Measurements from ENCODE around the gene DDX50. TPM values are rescaled to one million over a fixed set of nuclear protein-coding genes. Genes with fewer than 3 reads are reported as not detected.

The DDX50 gene
- total and polyA plus RNA-seq, 2 donors (not counting 3 experiments of a cell fraction or from before 2014, with no cell fraction given): 14.8 to 28.2 TPM

GRCh38 chr10:68981074-68981473 lies 80.0 kb downstream of the DDX50 start:
- dilution Hi-C loops (cut with MboI; ENCODE audit: extremely low pct_ligation_motif_present, low sequenced_read_pairs): no loop called here
- CTCF ChIA-PET: interaction anchor here (0.5 to 1.1 kb wide), 10 partner anchors 9 to 422 kb away, joined by 3 to 10 read pairs (median 3); no protein-coding TSS in a partner anchor

GRCh38 chr10:68982389-68982788 lies 81.3 kb downstream of the DDX50 start:
- no peaks in the 10 kb centered on the region for H3K4me1 ChIP-seq (ENCODE audit: control insufficient read depth, extremely low read depth, insufficient read depth, low read length)
- H3K9ac ChIP-seq (replicated peaks; ENCODE audit: extremely low read depth, insufficient read depth, low read length): no peak overlapping the region
- no peak for DNase-seq (ENCODE audit: low read depth, low spot score)
- no peak overlapping the region for H3K4me3 ChIP-seq (replicated peaks in 1 of 3; ENCODE audit: insufficient read depth in 1 of 3, low read depth in 1 of 3, low read length in 3 of 3)
- peaks cover 15 to 36% of the 10 kb centered on the region in 2 experiments for H3K36me3 ChIP-seq (ENCODE audit: control insufficient read depth in 2 of 2, extremely low read depth in 1 of 2, insufficient read depth in 2 of 2, low read length in 2 of 2)
- intact Hi-C loops (cut with micrococcal nuclease): no loop called here
- ChIA-PET CTCF (no interaction called here), POLR2A (no interaction called here)
- no peak for FAIRE-seq
- no peak overlapping the region for H3K4me2 ChIP-seq (ENCODE audit: insufficient read depth, low read length)
- H3K9me1 ChIP-seq (replicated peaks; ENCODE audit: control insufficient read depth, extremely low read depth, insufficient read depth, low read length): no peaks in the 10 kb centered on the region
- peaks cover 10% of the 10 kb centered on the region for H3K79me2 ChIP-seq (ENCODE audit: control insufficient read depth, insufficient read depth, low read length)
- no peak overlapping the region for H2AFZ ChIP-seq (ENCODE audit: low read depth, low read length)
- no peak overlapping the region for H3K27ac ChIP-seq (ENCODE audit: insufficient read depth, low read depth, low read length)
- H3K27me3 ChIP-seq (ENCODE audit: control insufficient read depth in 2 of 2, insufficient read depth in 2 of 2, low read length in 2 of 2): no peaks in the 10 kb centered on the region
- H3K9me3 ChIP-seq (replicated peaks; ENCODE audit: control insufficient read depth, insufficient read depth, low read length): no peaks in the 10 kb centered on the region
- dilution Hi-C loops (cut with MboI; ENCODE audit: extremely low pct_ligation_motif_present, low sequenced_read_pairs): no loop called here
- TF ChIP-seq EZH2 (IDR thresholded peaks at IDR 0.05; ENCODE audit: borderline replicate concordance, low read depth, low read length, severe bottlenecking) (no peak), MAX (IDR thresholded peaks at IDR 0.05; ENCODE audit: insufficient read depth, insufficient read length) (no peak), GATA2 (IDR thresholded peaks at IDR 0.05; ENCODE audit: insufficient read depth, insufficient read length, low read depth, low read length) (no peak), FOS (IDR thresholded peaks at IDR 0.05; ENCODE audit: borderline replicate concordance, insufficient read depth, low read length) (no peak), JUN (IDR thresholded peaks at IDR 0.05; ENCODE audit: borderline replicate concordance, insufficient read depth, insufficient read length, low read depth) (no peak), CTCF (IDR thresholded peaks at IDR 0.05; ENCODE audit: extremely low read depth in 1 of 2, insufficient read depth in 1 of 2, low read depth in 1 of 2, low read length in 2 of 2) (no peak), POLR2AphosphoS5 (IDR thresholded peaks at IDR 0.05; ENCODE audit: insufficient read depth, low read depth, low read length) (no peak)
- no TSS peak for BruUV-seq (replicated peaks)
- no peaks in the 10 kb centered on the region for H4K20me1 ChIP-seq (replicated peaks; ENCODE audit: control insufficient read depth, extremely low read depth, insufficient read depth, low read length)

More at GRCh38 chr10:68981074-68981473, 80.0 kb downstream of the DDX50 start:
- no peak for FAIRE-seq
- TF ChIP-seq JUN (IDR thresholded peaks at IDR 0.05; ENCODE audit: borderline replicate concordance, insufficient read depth, insufficient read length, low read depth) (no peak), CTCF (IDR thresholded peaks at IDR 0.05; ENCODE audit: extremely low read depth in 1 of 2, insufficient read depth in 1 of 2, low read depth in 1 of 2, low read length in 2 of 2) (peak; percentile 6 to 17)
- Histone ChIP-seq H3K9ac (replicated peaks; ENCODE audit: extremely low read depth, insufficient read depth, low read length) (no peak overlapping the region), H3K9me1 (replicated peaks; ENCODE audit: control insufficient read depth, extremely low read depth, insufficient read depth, low read length) (no peaks in the 10 kb centered on the region), H3K27me3 (ENCODE audit: control insufficient read depth in 2 of 2, insufficient read depth in 2 of 2, low read length in 2 of 2) (no peaks in the 10 kb centered on the region), H3K4me1 (ENCODE audit: control insufficient read depth, extremely low read depth, insufficient read depth, low read length) (no peaks in the 10 kb centered on the region), H3K36me3 (ENCODE audit: control insufficient read depth in 2 of 2, extremely low read depth in 1 of 2, insufficient read depth in 2 of 2, low read length in 2 of 2) (peaks cover 19 to 39% of the 10 kb centered on the region in 2 experiments), H3K4me2 (ENCODE audit: insufficient read depth, low read length) (no peak overlapping the region), H2AFZ (ENCODE audit: low read depth, low read length) (no peak overlapping the region), H3K4me3 (replicated peaks in 1 of 3; ENCODE audit: insufficient read depth in 1 of 3, low read depth in 1 of 3, low read length in 3 of 3) (no peak overlapping the region), H3K27ac (ENCODE audit: insufficient read depth, low read depth, low read length) (no peak overlapping the region), H3K9me3 (replicated peaks; ENCODE audit: control insufficient read depth, insufficient read depth, low read length) (no peaks in the 10 kb centered on the region), H4K20me1 (replicated peaks; ENCODE audit: control insufficient read depth, extremely low read depth, insufficient read depth, low read length) (no peaks in the 10 kb centered on the region), H3K79me2 (ENCODE audit: control insufficient read depth, insufficient read depth, low read length) (peaks cover 11% of the 10 kb centered on the region)
- POLR2A ChIA-PET: interaction anchor here (0.6 kb wide), 1 partner anchor 168 kb away, joined by 6 read pairs; no protein-coding TSS in a partner anchor
- BruUV-seq (replicated peaks): no TSS peak
- no peak for DNase-seq (ENCODE audit: low read depth, low spot score)
- intact Hi-C loops (cut with micrococcal nuclease): no loop called here
